Kidney capillary endothelial cell (primary cell): ENCODE measurements around the gene OSBPL6.

Source experiments
- DNase-seq: peaks from one replicate; pipeline ENCODE4 v3.0.0-alpha.2; 2018; ENCODE audit warnings: low spot score

Gene OSBPL6

DNA sequence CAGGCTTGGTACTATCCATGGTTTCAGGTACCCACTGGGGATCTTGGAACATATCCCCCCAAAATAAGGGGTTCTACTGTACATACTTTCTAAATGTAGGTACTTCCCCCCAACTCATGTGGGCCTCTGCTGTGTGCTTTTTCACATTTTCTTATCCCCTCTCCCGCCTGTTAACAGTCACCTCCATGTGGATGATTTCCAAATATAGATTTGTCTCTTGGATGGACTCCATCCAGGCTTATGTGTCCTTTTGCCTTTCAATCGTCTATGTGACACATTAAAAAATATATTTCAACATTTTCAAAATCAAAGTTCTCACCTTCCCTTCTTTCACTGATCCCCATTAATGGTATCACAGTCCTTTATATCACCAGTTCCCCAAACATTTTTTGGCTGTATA, 44.4 kb downstream of the OSBPL6 start:
- DNase-seq = no peak

DNA sequence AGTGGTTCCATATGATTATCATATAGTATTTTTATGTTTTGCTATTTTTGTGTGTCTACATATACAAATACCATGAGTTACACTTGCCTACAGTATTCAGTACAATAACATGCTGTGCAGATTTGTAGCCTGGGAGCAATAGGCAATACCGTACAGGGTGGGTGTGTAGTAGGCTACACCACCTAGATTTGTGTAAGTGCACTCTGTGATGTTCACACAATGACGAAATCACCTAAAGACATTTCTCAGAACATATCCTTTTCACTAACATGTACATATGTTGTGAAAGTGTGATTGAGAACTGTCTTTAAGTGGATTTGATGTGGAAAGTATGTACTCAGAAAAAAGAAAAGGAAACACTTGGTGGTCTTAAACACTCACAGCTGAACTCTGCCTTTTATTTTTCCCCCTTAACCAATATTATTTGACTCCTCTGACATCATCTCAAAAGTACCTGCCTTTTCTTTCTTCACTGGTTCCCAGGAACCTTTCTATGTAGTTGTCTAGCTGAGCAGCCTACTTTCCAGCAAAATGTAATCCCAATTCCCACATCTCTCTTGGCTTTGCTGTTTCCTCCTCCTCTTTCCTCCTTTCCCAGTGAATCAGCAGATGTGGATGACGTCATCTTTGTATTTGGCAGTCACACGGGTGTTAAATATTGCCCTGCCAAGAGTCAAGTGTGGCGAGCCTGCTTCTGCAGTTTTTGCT, 47.7 kb downstream of the OSBPL6 start:
- DNase-seq = peak; percentile 18

DNA sequence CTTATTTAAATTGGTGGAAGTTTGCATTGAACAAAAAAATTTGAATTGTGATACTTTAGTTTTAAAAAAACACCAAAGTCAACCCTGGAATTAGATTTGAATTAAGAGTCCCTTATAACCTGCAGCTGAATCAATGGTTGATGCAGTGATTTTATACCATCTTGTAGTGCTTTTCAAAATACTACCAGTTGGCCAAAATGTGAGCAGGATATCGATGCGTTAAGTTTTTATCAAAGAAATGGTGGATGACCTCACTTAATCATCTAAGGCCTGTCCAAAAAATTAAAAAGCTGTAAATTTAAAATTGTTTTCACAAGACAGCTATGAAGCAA, 48.2 kb downstream of the OSBPL6 start:
- no peak for DNase-seq

DNA sequence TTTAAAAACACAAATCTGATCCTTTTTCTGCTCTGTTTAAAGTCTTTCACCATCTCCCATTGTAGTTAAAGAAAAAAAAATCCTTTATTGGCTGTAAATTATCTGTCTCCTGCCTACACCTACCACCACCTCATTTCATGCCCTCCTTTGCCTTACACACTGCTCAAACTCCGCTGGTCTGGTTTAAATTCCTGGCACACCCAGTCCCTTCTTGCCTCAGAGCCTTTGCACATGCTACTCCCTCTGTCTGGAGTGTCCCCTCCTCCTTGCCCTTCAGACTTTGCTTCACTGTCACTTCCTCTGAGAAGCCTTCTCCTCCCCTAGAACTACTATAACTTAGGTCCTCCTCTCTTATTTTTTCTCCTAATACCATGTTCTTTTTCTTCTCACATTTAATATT, 49.6 kb downstream of the OSBPL6 start:
- no peak for DNase-seq

DNA sequence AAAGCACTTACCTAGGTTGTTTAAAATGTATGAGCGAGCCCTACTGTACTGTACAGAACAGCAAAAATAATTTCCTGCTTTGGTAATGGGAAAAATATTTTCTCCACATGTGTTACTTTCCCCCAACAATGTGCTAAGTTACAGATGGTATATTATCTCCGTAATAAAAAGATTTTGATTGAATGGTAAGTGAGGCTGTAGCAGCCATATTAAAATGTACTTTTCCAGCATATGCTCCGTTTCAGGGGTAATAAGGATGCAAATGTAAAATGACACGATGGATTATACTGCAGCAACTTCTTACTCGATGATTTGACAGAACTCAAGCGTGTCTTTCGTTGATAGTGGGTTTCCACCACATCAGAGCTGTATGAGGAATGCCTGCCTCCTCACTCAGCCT, 50.5 kb downstream of the OSBPL6 start:
- DNase-seq = no peak

DNA sequence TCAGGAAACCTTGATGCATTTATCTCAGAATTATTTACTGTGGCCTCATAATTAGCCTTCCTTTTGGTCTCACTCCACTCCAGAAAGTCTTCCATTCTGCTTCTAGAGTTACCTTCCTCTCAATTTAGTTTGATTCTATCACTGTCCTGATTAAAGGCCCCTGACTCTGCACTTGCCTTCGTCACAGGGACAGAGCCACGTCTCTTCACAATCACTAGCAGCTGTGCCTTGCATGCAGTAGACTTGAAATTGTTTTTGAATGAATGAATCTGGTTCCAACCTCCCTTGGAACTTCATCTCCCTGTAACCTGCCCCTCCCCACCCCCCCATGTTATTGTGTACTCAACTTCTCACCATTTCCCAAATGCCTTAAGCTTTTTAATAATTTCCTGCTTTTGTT, 52.4 kb downstream of the OSBPL6 start:
- no peak for DNase-seq

DNA sequence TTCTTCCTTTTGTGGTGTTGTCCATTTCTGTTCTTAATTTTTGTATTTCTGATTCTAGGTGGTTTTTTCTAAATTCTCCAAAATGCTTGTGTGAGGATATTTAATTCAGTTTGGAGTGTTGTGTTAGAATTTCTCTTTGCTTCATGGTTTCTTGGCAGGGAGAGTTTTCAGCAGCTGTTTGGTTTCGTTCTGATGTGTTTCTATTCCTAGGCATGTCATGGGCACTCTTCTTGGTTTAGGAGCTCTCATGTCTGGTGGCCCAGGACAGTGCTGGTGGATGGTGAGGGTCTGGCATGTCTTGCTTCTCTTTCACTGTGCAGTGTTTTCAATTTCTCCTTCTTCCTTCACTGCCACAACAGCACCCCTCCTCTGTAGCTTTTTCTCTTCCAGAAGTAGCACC, 52.9 kb downstream of the OSBPL6 start:
- no peak for DNase-seq

DNA sequence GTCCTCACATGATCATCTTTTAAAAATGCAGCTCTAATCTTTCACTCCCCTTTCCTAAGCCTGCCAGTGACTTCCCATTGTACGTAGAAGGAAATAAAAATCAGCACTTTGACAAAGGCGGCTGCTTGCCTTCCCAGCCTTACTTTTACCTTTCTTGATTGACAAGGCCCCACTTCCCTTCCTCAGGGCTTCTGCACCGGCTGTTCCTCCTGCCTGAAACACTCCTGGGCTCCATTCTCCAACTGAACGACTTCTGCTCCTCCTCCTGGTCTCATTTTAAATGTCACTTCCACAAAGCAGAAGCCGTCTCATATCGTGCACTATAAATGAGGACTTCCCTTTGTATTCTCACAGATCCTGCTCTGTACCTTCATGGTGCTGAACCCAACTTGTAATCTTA, 56.1 kb downstream of the OSBPL6 start:
- DNase-seq = no peak

DNA sequence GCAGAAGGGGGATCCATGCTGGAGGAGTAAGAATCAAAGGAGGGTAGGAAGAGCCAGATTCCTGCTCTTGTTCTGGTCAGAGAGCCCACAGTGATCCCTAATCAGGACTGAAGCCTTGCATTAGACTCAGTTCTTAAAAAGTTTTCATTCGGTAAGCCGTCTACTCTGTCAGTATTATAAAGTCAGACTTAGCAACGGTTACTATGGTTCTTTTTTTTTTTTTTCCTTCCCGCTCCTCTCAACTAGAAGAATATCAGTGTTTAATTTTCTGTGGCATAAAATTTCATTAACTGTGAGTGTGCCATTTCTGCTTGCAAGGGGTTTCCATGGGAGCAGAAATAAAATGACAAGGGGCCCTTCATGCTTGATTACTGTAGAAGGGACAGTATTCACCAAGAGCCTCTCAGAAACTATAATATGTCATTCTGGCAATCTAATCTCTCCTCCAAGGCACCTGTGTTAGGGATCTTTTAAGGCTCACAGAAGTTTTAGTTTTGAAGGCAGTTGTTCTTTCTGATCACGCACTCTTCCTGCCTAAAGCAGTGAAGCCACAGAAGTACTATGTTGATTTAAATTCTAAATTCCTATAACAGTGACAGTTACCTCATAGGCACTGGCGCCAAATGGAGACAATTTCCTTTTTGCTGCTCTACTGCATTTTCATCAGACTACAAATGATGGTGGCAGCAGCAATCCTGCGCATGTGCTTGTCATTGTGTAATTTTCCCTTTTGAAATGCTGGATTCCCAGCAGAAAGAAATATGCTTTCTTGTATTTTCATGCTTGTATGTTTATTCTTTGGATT, 57.0 kb downstream of the OSBPL6 start:
- no peak for DNase-seq

DNA sequence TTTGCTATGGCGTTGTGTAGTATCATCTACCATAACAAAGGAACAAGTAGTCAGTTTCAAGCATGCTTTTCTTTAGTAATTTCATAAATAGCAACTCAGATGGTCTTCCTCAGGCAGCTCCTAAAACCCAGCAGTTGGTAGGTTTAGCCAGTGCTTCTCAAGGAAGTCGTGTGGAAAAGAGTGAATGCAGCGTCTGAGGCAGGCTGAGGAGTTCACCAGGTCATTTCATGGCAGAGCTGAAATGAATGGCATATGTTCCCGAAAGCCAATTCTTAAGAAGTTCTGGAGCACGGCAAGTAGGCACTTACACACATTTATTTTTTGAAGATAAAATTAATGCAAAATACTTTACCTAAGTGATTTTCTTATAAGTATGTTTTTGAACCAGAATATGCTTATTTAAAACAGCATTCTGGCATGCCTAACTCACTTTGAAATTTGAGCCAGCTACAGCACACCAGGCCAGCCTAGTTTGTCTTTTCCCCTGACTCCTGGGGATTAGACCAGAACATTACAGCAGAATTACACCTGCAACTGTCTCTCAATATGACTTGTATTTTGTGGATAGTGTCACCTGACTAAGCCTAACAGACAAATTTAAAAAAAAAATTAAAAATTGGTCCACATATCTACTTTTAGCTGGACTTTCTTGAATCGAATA, 62.2 kb downstream of the OSBPL6 start:
- no peak for DNase-seq

DNA sequence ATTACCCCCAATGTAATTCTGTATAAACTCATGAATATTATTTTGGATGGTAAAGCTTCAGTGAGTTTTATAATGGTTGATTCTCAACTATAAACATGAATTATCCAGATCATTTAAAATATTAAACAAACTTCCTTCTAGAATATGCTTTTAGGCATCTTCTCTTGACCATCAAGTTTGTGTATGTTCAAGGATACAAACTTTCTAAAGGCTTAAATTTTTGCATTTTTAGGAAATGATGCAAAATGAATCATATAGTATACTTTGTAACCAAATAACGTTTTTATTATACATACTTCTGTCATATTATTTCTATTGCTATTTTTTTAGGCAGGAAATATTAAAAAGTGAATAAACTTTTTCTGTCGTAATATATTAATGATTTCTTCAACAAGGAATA, 62.8 kb downstream of the OSBPL6 start:
- no peak for DNase-seq

DNA sequence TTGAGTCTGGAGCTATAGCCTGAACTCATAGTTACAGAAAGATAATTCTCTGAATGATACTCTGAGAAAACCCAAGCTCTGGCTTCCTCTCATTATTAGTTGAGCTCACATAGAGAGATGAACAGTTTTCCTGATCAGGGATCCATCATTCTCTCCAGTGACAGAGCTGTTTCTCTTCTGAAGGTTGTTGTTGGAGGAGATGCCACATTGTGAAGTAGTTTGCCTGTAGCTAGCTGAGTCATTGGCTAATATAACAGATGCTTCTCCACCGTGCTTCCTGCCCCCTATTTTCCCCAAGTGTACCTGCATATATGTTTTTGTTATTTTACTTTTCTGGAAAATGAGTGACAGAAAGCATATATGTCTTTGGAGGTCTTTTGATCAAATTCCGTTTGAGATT, 64.6 kb downstream of the OSBPL6 start:
- DNase-seq = no peak

DNA sequence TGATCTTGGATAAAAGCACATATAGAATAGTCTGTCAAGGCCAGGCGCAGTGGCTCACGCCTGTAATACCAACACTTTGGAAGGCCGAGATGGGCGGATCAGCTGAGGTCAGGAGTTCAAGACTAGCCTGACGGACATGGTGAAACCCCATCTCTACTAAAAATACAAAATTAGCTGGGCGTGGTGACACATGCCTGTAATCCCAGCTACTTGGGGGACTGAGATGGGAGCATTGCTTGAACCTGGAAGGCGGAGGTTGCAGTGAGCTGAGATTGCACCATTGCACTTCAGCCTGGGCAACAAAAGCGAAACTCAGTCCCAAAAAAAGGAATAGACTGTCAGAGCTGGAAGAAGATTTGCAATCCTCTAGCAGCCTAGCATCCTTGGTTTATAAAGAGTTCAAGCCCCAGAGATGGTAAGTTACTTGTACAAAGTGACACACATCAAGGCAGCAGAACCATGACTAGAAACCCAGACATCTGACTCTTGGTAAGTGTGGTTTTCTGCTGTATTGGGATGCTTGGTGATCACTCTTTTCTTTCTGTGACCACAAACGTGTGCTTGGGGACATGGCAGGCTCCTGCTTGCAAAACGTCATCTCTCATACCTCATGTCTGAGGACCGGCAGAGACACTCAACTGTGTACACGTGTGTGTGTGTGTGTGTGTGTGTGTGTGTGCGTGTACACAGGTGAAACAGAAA, 69.0 kb downstream of the OSBPL6 start:
- no peak for DNase-seq

DNA sequence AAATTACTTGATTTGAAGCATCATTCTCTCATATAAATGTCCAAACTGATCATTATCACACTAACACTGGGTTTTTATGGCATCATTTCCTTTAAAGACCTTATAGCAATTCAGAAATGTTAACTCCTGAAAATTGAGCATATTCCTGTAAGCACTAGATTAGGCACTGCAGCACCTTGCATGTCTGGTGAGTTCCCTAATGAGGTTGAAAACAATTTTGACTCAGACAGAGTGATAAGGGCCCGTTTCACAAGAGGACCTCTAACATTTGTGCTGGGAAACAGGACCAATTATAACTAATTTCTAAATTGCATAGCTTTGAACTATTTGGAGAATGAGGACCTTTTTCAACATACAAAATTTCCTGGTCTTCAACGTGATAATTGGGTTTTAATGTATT, 69.9 kb downstream of the OSBPL6 start:
- DNase-seq = no peak

DNA sequence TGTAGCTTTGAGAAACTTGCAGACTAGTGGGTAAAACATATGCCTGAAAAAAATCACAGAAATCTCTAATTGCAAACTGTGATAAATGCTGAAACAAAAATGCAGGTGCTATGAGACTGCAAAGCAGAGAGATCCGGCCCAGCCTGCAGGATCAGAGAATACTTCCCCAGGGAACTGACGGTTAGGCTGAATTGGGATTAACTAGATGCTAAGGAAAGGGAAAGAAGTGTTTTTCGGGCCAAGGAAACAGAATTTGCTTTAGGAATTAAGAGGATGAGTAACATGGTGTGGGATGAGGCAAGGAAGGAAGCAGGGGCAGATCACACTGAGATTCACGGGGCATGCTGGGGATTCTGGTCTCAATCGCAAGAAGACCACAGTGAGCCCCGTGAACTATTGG, 71.5 kb downstream of the OSBPL6 start:
- no peak for DNase-seq

DNA sequence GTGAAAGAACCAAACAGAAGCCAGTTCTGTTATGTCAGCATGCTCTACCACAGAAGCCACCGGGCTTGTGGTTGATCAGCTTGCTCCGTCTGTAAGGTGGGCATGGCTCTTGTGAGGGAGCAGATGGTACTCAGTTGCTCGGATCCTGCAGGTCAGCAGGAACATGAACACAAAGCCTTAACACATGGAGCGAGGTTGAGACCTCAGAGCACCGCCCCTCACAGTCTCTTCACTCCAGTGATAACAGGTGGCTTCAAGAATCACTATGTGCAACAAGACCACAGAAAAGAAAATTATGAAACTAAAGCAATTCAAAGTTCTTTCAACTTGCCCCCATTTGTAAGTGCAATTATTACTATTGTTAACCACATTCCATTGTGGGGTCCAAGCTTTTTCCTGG, 72.1 kb downstream of the OSBPL6 start:
- no peak for DNase-seq

DNA sequence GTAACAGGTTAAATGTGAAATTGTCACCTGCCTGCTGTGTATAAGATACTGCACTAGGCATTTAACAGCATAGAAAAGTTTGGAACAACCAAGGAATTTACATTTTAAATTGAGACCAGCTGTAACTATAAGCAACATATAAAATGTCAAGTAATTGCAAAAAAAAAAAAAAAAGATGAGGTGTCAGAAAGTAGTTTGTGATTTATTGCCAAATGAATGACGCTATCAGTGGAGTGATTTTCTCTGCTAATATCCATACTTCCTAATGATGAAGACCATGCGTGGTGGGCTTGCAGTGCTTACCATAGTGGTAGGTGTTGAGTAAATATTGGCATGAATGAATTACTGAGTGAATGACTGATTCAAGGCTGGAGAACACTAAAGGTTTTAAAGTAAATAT, 73.3 kb downstream of the OSBPL6 start:
- no peak for DNase-seq

DNA sequence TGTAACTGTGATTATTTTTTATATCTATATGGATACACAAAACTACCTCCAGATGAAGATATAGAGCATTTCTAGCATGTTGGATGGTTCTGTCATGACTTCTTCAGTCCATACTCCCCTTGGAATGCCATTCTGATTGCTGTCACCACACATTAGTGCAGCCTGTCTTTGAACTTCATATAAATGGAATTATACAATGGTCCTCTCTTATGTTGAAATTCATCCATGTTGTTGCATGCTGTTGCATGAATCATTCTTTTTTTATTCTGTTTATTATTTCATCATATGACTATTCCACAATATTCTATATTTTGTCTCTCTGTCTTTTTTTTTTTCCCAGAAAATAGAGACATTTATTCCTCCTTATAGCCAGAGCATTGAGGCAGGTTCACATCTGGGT, 74.1 kb downstream of the OSBPL6 start:
- no peak for DNase-seq

DNA sequence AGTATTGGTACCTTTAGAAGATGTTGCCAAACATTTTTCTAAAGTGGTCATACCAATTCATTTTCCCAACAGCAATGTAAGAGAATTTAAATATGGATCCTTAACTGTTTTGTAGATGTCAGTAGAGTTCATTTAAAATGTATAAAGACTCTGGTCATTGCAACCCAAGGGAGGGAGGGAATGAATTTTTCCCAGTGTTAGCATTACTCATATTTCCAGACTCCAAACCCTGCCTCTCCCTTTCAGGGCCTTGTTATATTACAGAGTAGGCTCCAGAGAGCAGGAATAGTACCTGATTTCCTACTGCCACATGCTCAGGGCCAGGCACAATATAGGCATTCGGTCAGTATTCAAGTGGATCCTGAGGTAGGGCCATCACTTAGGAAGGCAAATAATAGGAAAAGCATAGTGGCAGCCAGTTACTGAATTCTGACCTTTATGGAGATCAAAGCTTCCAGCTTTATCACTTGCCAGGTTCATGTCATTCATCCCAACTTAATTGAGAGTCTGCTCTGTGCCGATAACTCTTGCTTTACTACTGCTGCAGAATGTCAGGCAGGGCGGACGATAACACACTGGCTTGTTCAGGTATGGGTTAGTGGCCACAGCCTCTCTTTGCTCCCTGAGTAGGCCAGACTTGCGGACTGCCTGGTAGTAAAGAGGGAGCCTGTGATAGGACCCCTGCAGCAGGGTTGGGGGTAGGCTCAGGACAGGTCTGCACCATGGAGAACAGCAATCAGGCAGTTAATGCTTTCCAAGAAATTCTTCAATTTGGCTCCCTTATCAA, 75.3 kb downstream of the OSBPL6 start:
- DNase-seq = no peak

DNA sequence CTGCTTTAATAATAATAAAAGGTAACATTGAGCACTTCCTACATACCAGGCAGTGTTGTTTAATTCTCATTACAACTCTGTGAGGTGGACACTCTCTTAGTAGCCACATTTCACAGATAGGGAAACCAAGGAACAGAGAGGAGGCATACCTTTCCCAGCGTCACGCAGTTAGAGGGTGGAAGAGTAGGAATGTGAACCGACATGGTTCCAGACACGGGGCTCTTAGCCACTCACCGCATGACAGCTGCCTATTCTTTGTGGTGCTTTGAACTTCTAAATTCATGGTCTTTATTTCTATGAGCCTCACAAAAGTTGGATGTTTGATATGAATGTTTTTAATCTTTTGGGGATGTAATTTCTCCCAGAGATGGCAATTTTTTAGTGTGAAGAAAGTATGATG, 76.0 kb downstream of the OSBPL6 start:
- no peak for DNase-seq

DNA sequence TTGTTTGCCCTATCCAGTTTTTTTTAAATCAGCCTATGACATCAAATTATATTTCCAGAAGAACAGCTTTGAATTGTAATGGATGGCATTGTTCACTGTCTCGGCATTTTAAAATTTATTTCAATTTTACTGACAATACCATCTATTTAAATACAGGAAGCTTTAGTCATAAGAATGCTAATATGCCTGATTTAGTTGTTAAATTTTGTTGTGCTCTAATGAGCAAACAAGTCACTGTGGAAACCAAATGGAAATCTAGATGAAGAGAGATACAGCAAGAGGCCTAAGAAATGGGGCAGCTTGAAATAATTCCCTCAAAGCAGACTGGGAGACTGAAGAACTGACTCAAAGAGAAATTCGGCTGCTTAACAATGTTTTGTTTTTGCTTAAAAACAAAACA, 76.8 kb downstream of the OSBPL6 start:
- no peak for DNase-seq
